ENCODE measurements around the gene GON4L. TPM values are rescaled to one million over a fixed set of nuclear protein-coding genes. Genes with fewer than 3 reads are reported as not detected.
"Not testable (repeated sequence)": the region's sequence is repeated elsewhere in the genome, so short reads cannot be mapped to it uniquely, and the experiment has no call there.

The GON4L gene
- total RNA-seq, 1 donor from 2014 or later: 29.5 TPM

GRCh38 chr1:155760751-155761475 is 96.1 kb downstream of the GON4L start:
- no peak for DNase-seq (ENCODE audit: low spot score)
- intact Hi-C loops (cut with DNase I): no loop called here

DNA sequence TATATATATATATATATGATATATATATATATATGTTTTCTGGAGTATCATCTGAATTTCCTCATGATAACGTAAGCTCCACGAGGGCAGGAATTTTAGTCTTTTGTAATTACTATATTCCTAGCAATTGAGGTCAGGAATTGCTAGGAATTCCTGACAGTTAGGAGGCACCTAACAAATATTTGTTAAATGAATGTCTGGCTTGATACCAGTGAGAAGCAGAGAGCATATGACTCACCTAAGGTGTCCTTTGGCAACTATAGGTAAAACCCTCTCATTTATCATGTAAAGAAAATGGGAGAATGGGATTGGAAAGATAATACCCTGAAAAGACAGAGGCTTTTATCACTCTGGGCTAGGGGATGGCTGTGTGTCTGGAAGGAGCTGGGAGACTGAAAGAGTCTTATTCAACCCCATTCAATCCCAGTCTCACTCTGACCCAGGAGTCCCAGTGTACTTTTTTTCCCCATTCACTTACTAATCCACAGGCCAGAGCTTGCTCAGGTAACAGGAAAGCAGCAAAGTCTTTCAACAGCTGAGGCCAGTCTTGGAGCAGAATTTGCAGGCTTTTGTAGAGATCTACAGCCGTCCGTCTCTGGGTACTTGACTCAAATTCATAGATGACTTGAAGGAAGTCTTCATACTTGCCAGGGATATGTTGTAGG is 96.9 kb downstream of the GON4L start:
- DNase-seq (ENCODE audit: low spot score): no peak
- intact Hi-C loops (cut with DNase I): loop anchor here (10.0 kb wide), 1 partner anchor 245 kb away; no protein-coding TSS in a partner anchor

- intact Hi-C loops (cut with DNase I): loop anchor here (10.0 kb wide), 1 partner anchor 246 kb away; no protein-coding TSS in a partner anchor
- DNase-seq (ENCODE audit: low spot score): not testable (repeated sequence)
Measured at GRCh38 chr1:155759017-155759416, 98.0 kb downstream of the GON4L start.

- DNase-seq (ENCODE audit: low spot score); intact Hi-C loops (cut with DNase I): not testable (repeated sequence)
Measured at GRCh38 chr1:155748141-155748540, 108.9 kb downstream of the GON4L start.

DNA sequence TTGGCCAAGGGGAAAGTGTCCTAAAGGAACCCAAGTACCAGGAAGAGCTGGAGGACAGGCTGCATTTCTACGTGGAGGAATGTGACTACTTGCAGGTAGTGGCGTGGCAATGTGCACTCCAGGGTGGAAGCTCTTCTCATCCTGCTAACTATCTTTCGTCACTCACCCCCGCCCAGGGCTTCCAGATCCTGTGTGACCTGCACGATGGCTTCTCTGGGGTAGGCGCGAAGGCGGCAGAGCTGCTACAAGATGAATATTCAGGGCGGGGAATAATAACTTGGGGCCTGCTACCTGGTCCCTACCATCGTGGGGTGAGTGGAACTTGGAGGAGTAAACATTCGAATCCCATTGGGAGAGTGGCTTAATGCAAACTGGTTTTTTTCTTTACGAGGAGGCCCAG is 109.4 kb downstream of the GON4L start:
- intact Hi-C loops (cut with DNase I): not testable (repeated sequence)

GRCh38 chr1:155745284-155746228 is 111.5 kb downstream of the GON4L start:
- peak; percentile 96 for DNase-seq (ENCODE audit: low spot score)
- intact Hi-C loops (cut with DNase I): not testable (repeated sequence)

More for the DNA sequence above, 109.4 kb downstream of the GON4L start:
- not testable (repeated sequence) for DNase-seq (ENCODE audit: low spot score)

DNA sequence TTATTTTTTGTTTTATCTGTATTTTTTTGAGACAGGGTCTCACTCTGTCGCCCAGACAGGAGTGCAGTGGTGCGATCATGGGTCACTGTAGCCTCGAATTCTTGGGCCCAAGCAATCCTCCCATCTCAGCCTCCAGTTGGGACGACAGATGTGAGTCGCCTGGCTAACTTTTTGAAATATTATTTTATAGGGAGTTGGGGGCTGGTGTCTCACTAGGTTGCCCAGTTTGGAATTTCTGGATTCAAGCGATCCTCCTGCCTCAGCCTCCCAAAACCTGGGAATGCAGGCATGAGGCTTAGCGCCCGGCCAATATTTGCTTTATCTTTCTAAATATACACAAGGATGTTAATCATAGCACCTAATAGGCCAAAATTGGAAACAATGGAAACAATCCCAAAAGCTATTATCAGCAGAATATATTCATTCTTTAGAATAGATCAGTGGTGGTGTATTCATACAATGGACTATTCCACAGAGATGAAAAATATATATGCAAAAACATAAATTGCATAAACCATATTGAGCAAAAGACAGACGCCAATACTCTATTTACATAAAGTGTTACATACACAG is 112.2 kb downstream of the GON4L start:
- DNase-seq (ENCODE audit: low spot score): no peak
- intact Hi-C loops (cut with DNase I): no loop called here

DNA sequence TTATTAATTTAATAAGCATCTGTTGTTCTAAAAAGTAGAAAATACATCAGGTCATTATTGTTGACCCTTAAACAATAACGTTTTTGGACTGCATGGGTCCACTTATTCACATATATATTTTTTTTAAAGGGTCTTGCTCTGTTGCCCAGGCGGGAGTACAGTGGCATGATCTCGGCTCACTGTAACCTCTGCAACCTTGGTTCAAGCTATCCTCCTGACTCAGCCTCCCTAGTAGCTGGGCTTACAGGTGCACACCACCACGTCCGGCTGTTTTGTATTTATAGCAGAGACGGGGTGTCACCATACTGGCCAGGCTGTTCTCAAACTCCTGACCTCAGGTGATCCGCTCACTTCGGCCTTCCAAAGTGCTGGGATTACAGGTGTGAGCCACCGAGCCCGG is 115.1 kb downstream of the GON4L start:
- intact Hi-C loops (cut with DNase I): no loop called here
- no peak for DNase-seq (ENCODE audit: low spot score)

DNA sequence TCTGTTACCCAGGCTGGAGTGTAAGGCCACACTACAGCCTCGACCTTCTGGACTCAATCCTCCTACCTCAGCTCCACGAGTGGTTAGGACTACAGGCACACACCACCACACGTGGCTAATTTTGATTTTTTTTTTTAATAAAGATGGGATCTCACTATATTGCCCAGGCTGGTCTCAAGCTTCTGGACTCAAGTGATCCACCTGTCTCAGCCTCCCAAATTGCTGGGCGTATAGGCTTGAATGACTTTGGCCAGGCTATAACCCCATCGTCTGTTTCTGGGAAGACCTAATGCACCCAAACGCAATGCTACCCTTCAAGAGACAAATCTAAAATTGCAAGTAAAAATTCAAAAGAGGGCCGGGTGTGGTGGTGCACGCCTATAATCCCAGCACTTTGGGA is 116.0 kb downstream of the GON4L start:
- no peak for DNase-seq (ENCODE audit: low spot score)
- intact Hi-C loops (cut with DNase I): no loop called here

GRCh38 chr1:155729031-155729898 is 127.7 kb downstream of the GON4L start:
- intact Hi-C loops (cut with DNase I): no loop called here
- no peak for DNase-seq (ENCODE audit: low spot score)

- intact Hi-C loops (cut with DNase I): no loop called here
- no peak for DNase-seq (ENCODE audit: low spot score)
Measured at GRCh38 chr1:155725142-155725541, 131.9 kb downstream of the GON4L start.

- DNase-seq (ENCODE audit: low spot score): no peak
- intact Hi-C loops (cut with DNase I): no loop called here
Measured at GRCh38 chr1:155719703-155720102, 137.3 kb downstream of the GON4L start.

DNA sequence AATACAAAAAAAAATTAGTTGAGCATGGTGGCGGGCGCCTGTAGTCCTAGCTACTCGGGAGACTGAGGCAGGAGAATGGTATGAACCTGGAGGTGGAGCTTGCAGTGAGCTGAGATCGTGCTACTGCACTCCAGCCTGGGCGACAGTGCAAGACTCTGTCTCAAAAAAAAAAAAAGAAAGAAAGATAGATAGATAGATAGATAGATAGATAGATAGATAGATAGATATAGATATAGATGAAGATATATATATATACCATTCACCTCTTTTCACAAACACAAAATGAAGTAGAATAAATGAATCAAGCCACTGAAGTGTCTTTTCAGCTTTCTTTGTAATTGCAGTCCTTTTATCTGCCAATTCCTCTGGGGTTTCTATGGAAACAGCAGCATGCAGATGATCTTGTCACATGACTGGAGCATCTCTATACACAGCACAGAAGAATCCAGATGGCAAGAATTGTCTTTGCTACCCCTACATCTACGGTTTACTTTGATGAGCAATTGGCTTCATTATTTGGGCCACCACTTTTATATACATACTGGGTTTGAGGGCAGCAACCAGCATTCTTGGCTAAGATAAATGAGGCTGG is 138.4 kb downstream of the GON4L start:
- DNase-seq (ENCODE audit: low spot score); intact Hi-C loops (cut with DNase I): not testable (repeated sequence)

GRCh38 chr1:155717041-155717440 is 140.0 kb downstream of the GON4L start:
- intact Hi-C loops (cut with DNase I): no loop called here
- DNase-seq (ENCODE audit: low spot score): no peak

DNA sequence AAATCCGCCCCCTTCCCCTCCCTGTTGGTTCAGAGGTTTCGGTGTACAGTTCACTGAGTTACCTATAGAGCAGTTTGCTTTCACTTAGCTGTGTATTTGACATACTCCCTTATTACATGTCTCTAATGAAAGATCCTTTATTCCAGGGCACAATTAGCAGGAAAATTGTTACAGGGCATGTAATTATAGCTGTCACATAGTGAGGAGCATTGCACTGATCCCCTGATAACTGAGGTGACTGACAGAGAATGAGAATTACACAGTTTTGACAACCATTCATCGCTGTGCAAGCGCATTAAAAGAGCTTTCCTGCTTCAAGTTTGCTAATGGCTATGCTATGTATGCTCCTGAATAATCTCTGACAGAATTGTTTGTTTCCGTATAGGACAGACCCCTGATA is 141.2 kb downstream of the GON4L start:
- no peak for DNase-seq (ENCODE audit: low spot score)
- intact Hi-C loops (cut with DNase I): no loop called here

- intact Hi-C loops (cut with DNase I); DNase-seq (ENCODE audit: low spot score): not testable (repeated sequence)
Measured at GRCh38 chr1:155715056-155715455, 142.0 kb downstream of the GON4L start.

- intact Hi-C loops (cut with DNase I): no loop called here
- DNase-seq (ENCODE audit: low spot score): no peak
Measured at GRCh38 chr1:155713075-155713474, 143.9 kb downstream of the GON4L start.

DNA sequence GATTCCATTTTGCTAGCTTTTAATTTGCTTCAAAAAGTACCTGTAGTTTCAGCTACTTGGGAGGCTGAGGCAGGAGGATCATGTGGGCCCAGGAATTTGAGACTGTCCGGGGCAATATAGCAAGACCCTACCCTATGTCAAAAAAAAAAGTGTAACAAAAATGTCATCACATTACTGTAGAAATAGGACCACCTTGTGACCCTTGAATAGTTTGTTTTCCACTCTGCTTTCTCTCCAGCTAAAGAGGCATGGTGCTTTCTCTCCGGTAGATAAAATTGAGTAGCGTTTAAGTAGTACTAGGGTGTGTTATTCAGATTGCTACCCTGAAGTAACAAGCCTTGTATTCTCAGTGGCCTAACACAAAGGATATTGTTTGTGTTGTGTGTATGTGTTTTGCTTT is 144.4 kb downstream of the GON4L start:
- intact Hi-C loops (cut with DNase I); DNase-seq (ENCODE audit: low spot score): not testable (repeated sequence)

Measured in cardiac septum (tissue), 1 donor.